Measurements from ENCODE around the gene PLA2G4E.

PLA2G4E gene

GRCh38 chr15:41957021-41957897 lies 63.6 kb downstream of the PLA2G4E start:
- DNase-seq = no peak
- in situ Hi-C loops (cut with HindIII; ENCODE audit: low pct_ligation_motif_present, low sequenced_read_pairs) = no loop called here
- Histone ChIP-seq H3K4me3 (ENCODE audit: low read depth, low read length) (no peak overlapping the region), H3K27ac (peak overlapping the region; percentile 21), H3K27me3 (replicated peaks) (no peaks in the 10 kb centered on the region), H3K36me3 (replicated peaks) (peaks cover 13% of the 10 kb centered on the region)
- TF ChIP-seq, protein P1, sequence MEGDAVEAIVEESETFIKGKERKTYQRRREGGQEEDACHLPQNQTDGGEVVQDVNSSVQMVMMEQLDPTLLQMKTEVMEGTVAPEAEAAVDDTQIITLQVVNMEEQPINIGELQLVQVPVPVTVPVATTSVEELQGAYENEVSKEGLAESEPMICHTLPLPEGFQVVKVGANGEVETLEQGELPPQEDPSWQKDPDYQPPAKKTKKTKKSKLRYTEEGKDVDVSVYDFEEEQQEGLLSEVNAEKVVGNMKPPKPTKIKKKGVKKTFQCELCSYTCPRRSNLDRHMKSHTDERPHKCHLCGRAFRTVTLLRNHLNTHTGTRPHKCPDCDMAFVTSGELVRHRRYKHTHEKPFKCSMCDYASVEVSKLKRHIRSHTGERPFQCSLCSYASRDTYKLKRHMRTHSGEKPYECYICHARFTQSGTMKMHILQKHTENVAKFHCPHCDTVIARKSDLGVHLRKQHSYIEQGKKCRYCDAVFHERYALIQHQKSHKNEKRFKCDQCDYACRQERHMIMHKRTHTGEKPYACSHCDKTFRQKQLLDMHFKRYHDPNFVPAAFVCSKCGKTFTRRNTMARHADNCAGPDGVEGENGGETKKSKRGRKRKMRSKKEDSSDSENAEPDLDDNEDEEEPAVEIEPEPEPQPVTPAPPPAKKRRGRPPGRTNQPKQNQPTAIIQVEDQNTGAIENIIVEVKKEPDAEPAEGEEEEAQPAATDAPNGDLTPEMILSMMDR (IDR thresholded peaks at IDR 0.05; ENCODE audit: low read depth, low read length, missing control alignments) = no peak

DNA sequence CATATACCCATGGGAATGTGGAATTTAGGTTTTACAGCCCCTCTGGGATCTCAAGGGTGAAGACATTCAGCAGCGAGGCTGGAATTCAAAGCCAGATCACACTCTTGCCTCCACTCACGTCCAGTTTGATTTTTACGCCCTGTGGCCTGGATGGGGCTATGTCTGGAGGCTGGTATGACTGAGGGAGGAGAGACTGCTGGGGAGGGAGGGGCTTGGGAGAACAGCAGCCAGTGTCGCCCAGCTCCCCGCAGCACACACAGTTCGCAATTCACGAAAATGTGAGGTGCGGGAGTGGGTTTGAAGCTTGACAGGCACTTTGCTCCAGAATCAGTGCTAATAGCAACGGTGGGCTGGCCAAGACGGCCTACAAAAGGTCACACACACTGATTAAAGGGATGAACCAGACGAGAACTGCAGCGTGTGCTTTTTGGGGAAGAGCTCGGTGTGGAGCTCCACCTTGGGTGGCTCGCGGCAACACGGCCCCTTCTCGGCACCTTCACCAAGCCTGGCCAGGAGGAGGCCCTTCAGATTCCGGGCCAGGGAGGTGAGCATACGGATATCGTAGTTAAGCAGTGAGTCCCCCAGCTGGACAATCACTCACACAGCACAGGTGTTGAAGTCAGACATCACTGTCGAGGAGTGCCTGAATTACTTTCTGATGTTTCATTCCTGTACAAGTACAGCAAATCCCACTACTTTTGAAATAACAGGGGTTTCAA lies 64.9 kb downstream of the PLA2G4E start:
- no peaks in the 10 kb centered on the region for H3K27me3 ChIP-seq (replicated peaks)
- TF ChIP-seq, protein P1 (IDR thresholded peaks at IDR 0.05; ENCODE audit: low read depth, low read length, missing control alignments) = peak; percentile 7
- H3K4me3 ChIP-seq (ENCODE audit: low read depth, low read length) = no peak overlapping the region
- no peak overlapping the region for H3K27ac ChIP-seq
- peaks cover 21% of the 10 kb centered on the region for H3K36me3 ChIP-seq (replicated peaks)
- DNase-seq = no peak
- in situ Hi-C loops (cut with HindIII; ENCODE audit: low pct_ligation_motif_present, low sequenced_read_pairs) = no loop called here

DNA sequence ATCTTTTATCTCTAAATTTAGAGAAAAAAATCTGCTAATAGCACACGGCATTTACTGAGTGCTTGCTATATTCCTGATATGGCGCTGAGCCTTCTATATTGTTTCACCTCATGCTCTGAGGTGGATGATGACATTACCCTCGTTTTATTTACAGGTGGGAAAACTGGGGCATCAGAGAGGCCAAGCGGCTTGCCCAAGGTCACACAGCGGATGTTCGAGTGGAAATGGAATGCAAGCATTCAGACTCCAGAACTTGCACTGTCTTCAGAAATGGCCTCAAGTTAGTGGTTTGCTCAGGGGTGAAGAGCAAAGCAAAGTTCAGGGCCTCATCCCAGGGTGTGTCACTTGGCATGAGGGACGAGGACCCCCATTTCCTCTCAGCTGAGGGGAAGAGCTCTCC lies 65.7 kb downstream of the PLA2G4E start:
- Histone ChIP-seq H3K27me3 (replicated peaks) (no peaks in the 10 kb centered on the region), H3K36me3 (replicated peaks) (peaks cover 21% of the 10 kb centered on the region), H3K27ac (no peak overlapping the region), H3K4me3 (ENCODE audit: low read depth, low read length) (no peak overlapping the region)
- no peak for DNase-seq
- in situ Hi-C loops (cut with HindIII; ENCODE audit: low pct_ligation_motif_present, low sequenced_read_pairs) = no loop called here
- TF ChIP-seq, protein P1 (IDR thresholded peaks at IDR 0.05; ENCODE audit: low read depth, low read length, missing control alignments) = no peak

DNA sequence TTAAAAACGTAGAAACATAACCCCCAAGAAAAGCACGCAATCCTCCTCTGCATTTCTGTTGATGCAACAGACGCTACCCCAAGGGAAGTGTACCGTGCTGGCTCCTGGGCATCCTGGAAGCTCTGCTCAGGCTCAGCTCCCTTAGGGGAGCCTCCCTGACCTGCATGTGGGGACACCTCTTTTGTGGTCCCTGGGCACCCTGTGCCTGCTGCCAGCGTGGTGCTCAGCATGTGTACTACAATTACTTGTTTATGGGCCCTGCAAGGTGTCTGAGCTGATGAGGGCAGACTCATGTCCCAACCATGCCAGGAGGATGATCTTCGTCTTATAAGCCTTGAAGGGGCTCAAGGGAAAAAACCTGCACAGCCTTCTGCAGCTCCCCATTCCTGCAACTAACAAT lies 66.8 kb downstream of the PLA2G4E start:
- Histone ChIP-seq H3K36me3 (replicated peaks) (peaks cover 21% of the 10 kb centered on the region), H3K27ac (no peak overlapping the region), H3K4me3 (ENCODE audit: low read depth, low read length) (no peak overlapping the region), H3K27me3 (replicated peaks) (no peaks in the 10 kb centered on the region)
- TF ChIP-seq, protein P1 (IDR thresholded peaks at IDR 0.05; ENCODE audit: low read depth, low read length, missing control alignments) = no peak
- no peak for DNase-seq
- in situ Hi-C loops (cut with HindIII; ENCODE audit: low pct_ligation_motif_present, low sequenced_read_pairs) = no loop called here

DNA sequence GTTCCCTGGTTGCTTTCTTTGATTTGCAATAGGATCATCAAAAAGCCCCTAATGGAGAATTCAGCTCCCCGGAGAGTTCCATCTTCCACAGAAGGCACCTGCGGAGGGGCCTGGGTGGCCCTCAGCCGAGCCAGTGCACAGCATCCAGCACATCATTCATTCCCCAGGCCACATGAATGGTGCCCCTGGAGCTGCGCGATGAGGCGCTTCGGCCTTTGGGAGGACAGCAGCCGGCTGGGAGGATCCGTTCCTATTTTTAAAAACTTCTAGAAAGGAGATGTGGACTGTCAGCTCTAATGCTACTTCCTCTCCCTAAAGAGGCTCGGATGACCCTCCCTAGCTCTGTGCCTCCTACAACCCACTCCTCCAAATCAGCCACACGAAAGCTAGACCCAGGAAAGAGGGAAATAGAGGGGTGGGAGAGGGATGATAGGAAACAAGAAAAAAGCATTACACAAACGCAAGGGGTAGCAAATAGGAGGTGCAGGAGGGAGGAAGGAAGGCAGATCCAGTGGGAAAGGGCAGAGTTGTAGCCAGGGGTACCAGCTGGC lies 68.8 kb downstream of the PLA2G4E start:
- no peak overlapping the region for H3K4me3 ChIP-seq (ENCODE audit: low read depth, low read length)
- H3K27me3 ChIP-seq (replicated peaks) = no peaks in the 10 kb centered on the region
- in situ Hi-C loops (cut with HindIII; ENCODE audit: low pct_ligation_motif_present, low sequenced_read_pairs) = no loop called here
- TF ChIP-seq, protein P1 (IDR thresholded peaks at IDR 0.05; ENCODE audit: low read depth, low read length, missing control alignments) = no peak
- DNase-seq = no peak
- H3K27ac ChIP-seq = no peak overlapping the region
- peaks cover 21% of the 10 kb centered on the region for H3K36me3 ChIP-seq (replicated peaks)
